Gastroesophageal sphincter (tissue), 3 donors: ENCODE data around the gene PPP4R4.

Source experiments
- CTCF ChIP-seq, 4 experiments: fragments of 200-600 bp in 2 of 4; fragments of 450-650 bp in 2 of 4; sonication (generic) in 1 of 4; IDR thresholded peaks; one replicate each; pipeline ENCODE4 v1.5.1; 2017 to 2019; ENCODE audit warnings: antibody characterized with exemption in 4 of 4, mild to moderate bottlenecking in 2 of 4, moderate library complexity in 2 of 4
- POLR2A ChIP-seq, 2 donors: fragments of 450-650 bp; IDR thresholded peaks; one replicate each; pipeline ENCODE4 v1.6.1; 2017; ENCODE audit warnings: antibody characterized with exemption in 2 of 2, mild to moderate bottlenecking in 2 of 2, moderate library complexity in 1 of 2
- POLR2AphosphoS5 ChIP-seq: sonication (generic); formaldehyde crosslinking; IDR thresholded peaks from one replicate; pipeline ENCODE4 v1.6.1; 2017; ENCODE audit warnings: antibody characterized with exemption

- TF ChIP-seq CTCF (IDR thresholded peaks at IDR 0.05): no peak
- no peak for TF ChIP-seq POLR2A (IDR thresholded peaks at IDR 0.05)
- TF ChIP-seq POLR2AphosphoS5: no peak
Measured at GRCh38 chr14:94139006-94139405, 35.1 kb upstream of the PPP4R4 start.
